Measurements from ENCODE around the gene TPI1.

DNA sequence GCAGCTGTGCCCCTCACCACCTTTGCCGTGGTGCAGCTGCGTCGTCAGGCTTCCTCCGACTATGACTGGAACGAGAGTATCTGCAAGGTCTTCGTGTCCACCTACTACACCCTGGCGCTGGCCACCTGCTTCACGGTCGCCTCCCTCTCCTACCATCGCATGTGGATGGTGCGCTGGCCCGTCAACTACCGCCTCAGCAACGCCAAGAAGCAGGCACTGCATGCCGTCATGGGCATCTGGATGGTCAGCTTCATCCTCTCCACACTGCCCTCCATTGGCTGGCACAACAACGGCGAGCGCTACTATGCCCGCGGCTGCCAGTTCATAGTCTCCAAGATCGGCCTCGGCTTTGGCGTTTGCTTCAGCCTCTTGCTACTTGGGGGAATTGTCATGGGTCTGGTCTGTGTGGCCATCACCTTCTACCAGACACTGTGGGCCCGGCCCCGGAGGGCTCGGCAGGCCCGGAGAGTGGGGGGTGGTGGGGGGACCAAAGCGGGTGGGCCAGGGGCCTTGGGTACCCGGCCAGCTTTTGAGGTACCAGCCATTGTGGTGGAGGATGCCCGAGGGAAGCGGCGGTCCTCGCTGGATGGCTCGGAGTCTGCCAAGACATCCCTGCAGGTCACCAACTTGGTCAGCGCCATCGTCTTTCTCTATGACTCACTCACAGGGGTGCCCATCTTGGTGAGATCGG is 43.1 kb upstream of the TPI1 start:
- TF ChIP-seq, protein P1, sequence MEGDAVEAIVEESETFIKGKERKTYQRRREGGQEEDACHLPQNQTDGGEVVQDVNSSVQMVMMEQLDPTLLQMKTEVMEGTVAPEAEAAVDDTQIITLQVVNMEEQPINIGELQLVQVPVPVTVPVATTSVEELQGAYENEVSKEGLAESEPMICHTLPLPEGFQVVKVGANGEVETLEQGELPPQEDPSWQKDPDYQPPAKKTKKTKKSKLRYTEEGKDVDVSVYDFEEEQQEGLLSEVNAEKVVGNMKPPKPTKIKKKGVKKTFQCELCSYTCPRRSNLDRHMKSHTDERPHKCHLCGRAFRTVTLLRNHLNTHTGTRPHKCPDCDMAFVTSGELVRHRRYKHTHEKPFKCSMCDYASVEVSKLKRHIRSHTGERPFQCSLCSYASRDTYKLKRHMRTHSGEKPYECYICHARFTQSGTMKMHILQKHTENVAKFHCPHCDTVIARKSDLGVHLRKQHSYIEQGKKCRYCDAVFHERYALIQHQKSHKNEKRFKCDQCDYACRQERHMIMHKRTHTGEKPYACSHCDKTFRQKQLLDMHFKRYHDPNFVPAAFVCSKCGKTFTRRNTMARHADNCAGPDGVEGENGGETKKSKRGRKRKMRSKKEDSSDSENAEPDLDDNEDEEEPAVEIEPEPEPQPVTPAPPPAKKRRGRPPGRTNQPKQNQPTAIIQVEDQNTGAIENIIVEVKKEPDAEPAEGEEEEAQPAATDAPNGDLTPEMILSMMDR (IDR thresholded peaks at IDR 0.05 in 8 of 11, conservative IDR thresholded peaks at IDR 0.05 in 3 of 11), result no peak
- TF ChIP-seq POLR2AphosphoS5 (IDR thresholded peaks at IDR 0.05) (no peak), POLR2A (IDR thresholded peaks at IDR 0.05) (no peak)
